Gastrocnemius medialis (tissue), 4 donors: ENCODE results near the gene KBTBD7. TPM values are rescaled to one million over a fixed set of nuclear protein-coding genes. Genes with fewer than 3 reads are reported as not detected.
A peak's percentile ranks its signal among the peaks of the same experiment; 100 is the strongest.

Experiments
- ATAC-seq, 2 donors: fragments of 150-250 bp; one replicate each; pipeline ENCODE4 v1.9.1; 2016
- DNase-seq, 2 donors: peaks; one replicate each; pipeline ENCODE4 v3.0.0-alpha.2; 2019
- H3K27ac ChIP-seq, 4 donors: fragments of 200-600 bp; sonication (generic); 1 replicate in 1 of 4; 2 replicates in 3 of 4; pipeline ENCODE4 v1.5.1; 2016 to 2018; ENCODE audit warnings: mild to moderate bottlenecking in 2 of 4, moderate library complexity in 1 of 4
- H3K27me3 ChIP-seq, 3 donors: fragments of 200-600 bp; sonication (generic) in 2 of 3; 1 replicate in 1 of 3; 2 replicates in 2 of 3; pipeline versions ENCODE4 v1.5.1 to v1.6.0; 2016 to 2019; ENCODE audit warnings: mild to moderate bottlenecking in 1 of 3, moderate library complexity in 1 of 3
- H3K36me3 ChIP-seq, 2 donors: fragments of 200-600 bp; sonication (generic) in 1 of 2; one replicate each; pipeline ENCODE4 v1.5.1; 2017 to 2018
- H3K4me1 ChIP-seq, 2 donors: fragments of 200-600 bp; sonication (generic) in 1 of 2; one replicate each; pipeline ENCODE4 v1.5.1; 2016 to 2017; ENCODE audit warnings: mild to moderate bottlenecking in 2 of 2
- H3K4me3 ChIP-seq, 4 donors: fragments of 200-600 bp; sonication (generic) in 3 of 4; 1 replicate in 1 of 4; 2 replicates in 3 of 4; pipeline ENCODE4 v1.5.1; 2016 to 2019; ENCODE audit warnings: mild to moderate bottlenecking in 2 of 4
- H3K9me3 ChIP-seq, 3 donors: fragments of 200-600 bp; sonication (generic) in 2 of 3; 1 replicate in 1 of 3; 2 replicates in 2 of 3; pipeline ENCODE4 v1.5.1; 2016 to 2019
- POLR2A ChIP-seq, 2 donors: fragments of 450-650 bp; IDR thresholded peaks; one replicate each; pipeline ENCODE4 v1.6.1; 2017; ENCODE audit warnings: antibody characterized with exemption in 2 of 2, mild to moderate bottlenecking in 2 of 2, moderate library complexity in 2 of 2
- in situ Hi-C, 4 donors: fragments of 200-750 bp; cut with MboI; loops; one replicate each; pipeline versions ENCODE4 v1.15.0 to v1.8.0; 2017; ENCODE audit warnings: low sequenced_read_pairs in 4 of 4
- intact Hi-C: fragments of 100-400 bp; cut with DNase I; formaldehyde crosslinking; loops from one replicate; pipeline ENCODE4 v1.15.1; 2023; ENCODE audit warnings: low total_unique reads
- total RNA-seq, 4 donors: library from RNA; depleted of rRNA; stranded (reverse); fragments of >200 nt; gene quantifications; one replicate each; pipeline versions ENCODE4 v1.1.0 to v1.2.3, GENCODE V29; 2016
- TF ChIP-seq, protein P1 (sequence below), 5 experiments: fragments of 450-650 bp in 3 of 5; fragments of 200-600 bp in 2 of 5; sonication (generic) in 2 of 5; IDR thresholded peaks in 4 of 5; conservative IDR thresholded peaks in 1 of 5; 1 replicate in 4 of 5; 2 replicates in 1 of 5; pipeline ENCODE4 v1.5.1; 2016 to 2019; ENCODE audit warnings: antibody characterized with exemption in 5 of 5, mild to moderate bottlenecking in 3 of 5, moderate library complexity in 3 of 5

Gene KBTBD7
- total RNA-seq, 4 donors from 2014 or later = 2.3 to 5.6 (median 5.3) TPM

GRCh38 chr13:41222259-41222852 lies 28.0 kb upstream of the KBTBD7 start:
- peak; percentile 50 to 91 for ATAC-seq
- H3K4me3 ChIP-seq = no peak overlapping the region
- H3K9me3 ChIP-seq = no peaks in the 10 kb centered on the region
- no peaks in the 10 kb centered on the region for H3K4me1 ChIP-seq
- H3K36me3 ChIP-seq = no peaks in the 10 kb centered on the region
- TF ChIP-seq, protein P1, sequence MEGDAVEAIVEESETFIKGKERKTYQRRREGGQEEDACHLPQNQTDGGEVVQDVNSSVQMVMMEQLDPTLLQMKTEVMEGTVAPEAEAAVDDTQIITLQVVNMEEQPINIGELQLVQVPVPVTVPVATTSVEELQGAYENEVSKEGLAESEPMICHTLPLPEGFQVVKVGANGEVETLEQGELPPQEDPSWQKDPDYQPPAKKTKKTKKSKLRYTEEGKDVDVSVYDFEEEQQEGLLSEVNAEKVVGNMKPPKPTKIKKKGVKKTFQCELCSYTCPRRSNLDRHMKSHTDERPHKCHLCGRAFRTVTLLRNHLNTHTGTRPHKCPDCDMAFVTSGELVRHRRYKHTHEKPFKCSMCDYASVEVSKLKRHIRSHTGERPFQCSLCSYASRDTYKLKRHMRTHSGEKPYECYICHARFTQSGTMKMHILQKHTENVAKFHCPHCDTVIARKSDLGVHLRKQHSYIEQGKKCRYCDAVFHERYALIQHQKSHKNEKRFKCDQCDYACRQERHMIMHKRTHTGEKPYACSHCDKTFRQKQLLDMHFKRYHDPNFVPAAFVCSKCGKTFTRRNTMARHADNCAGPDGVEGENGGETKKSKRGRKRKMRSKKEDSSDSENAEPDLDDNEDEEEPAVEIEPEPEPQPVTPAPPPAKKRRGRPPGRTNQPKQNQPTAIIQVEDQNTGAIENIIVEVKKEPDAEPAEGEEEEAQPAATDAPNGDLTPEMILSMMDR (IDR thresholded peaks at IDR 0.05 in 4 of 5, conservative IDR thresholded peaks at IDR 0.05 in 1 of 5) = peak; percentile 53 to 82 (median 71)
- no peak for TF ChIP-seq POLR2A (IDR thresholded peaks at IDR 0.05)
- H3K27ac ChIP-seq = no peak overlapping the region
- in situ Hi-C loops (loop anchor here in 1 of 4 donors (10.0 kb wide), 1 partner anchor 148 kb away; no protein-coding TSS in a partner anchor), intact Hi-C loops (no loop called here)
- H3K27me3 ChIP-seq = no peaks in the 10 kb centered on the region
- DNase-seq = peak; percentile 18 to 37

GRCh38 chr13:41220401-41220800 lies 26.0 kb upstream of the KBTBD7 start:
- no peak for TF ChIP-seq POLR2A (IDR thresholded peaks at IDR 0.05)
- TF ChIP-seq, protein P1 (IDR thresholded peaks at IDR 0.05 in 4 of 5, conservative IDR thresholded peaks at IDR 0.05 in 1 of 5) = no peak
- DNase-seq (no peak), ATAC-seq (no peak)
- H3K9me3 ChIP-seq = no peaks in the 10 kb centered on the region
- intact Hi-C loops = no loop called here
- in situ Hi-C loops = loop anchor here in 1 of 4 donors (10.0 kb wide), 1 partner anchor 146 kb away; no protein-coding TSS in a partner anchor
- H3K4me3 ChIP-seq = no peak overlapping the region
- H3K36me3 ChIP-seq = no peaks in the 10 kb centered on the region
- no peak overlapping the region for H3K27ac ChIP-seq
- H3K27me3 ChIP-seq = no peaks in the 10 kb centered on the region
- no peaks in the 10 kb centered on the region for H3K4me1 ChIP-seq

DNA sequence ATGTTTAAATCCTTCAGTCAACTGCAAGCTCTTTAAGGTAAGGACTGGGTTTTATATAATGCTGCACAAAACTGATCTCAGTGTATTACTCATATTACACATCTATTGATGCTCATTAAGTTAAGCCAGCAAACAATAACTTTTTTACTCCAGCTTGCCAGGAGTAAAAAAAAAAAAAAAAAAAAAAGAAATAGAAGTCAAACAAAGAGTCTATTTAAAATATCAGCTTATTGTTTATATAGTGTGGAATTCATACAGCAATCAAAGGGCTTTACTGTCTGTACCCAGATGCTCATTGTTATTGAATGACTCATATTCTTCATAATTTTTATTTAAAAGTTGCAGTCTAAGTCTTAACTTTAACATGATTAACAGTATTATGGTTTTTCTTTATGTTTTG lies 21.8 kb upstream of the KBTBD7 start:
- Histone ChIP-seq H3K4me1 (no peaks in the 10 kb centered on the region), H3K27ac (no peak overlapping the region), H3K4me3 (no peak overlapping the region), H3K9me3 (no peaks in the 10 kb centered on the region), H3K27me3 (no peaks in the 10 kb centered on the region), H3K36me3 (no peaks in the 10 kb centered on the region)
- DNase-seq (no peak), ATAC-seq (no peak)
- intact Hi-C loops = no loop called here
- no peak for TF ChIP-seq POLR2A (IDR thresholded peaks at IDR 0.05)
- TF ChIP-seq, protein P1 (IDR thresholded peaks at IDR 0.05 in 4 of 5, conservative IDR thresholded peaks at IDR 0.05 in 1 of 5) = no peak
- in situ Hi-C loops = loop anchor here in 2 of 4 donors (5.0 to 10.0 kb wide), 2 partner anchors 131 to 139 kb away; no protein-coding TSS in a partner anchor

DNA sequence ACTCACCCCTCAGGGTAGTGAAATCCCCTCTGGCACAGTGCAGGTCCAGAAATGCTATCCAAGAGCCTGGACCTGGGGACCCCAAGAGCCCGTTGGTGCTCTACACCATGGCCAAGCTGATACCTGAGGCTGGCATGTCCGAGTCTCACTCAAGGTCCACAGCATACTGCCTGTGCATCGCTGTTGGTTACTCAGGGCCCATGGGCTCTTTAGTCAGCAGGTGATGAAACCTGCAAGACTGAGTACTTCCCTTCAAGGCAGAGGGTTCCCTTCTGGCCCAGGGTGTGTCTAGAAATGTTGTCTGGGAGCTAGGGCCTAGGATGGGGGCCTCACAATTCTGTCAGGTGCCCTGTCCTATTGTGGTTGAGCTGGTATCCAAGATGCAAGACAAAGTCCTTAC lies 19.6 kb upstream of the KBTBD7 start:
- H3K4me3 ChIP-seq = no peak overlapping the region
- TF ChIP-seq POLR2A (IDR thresholded peaks at IDR 0.05) = no peak
- TF ChIP-seq, protein P1 (IDR thresholded peaks at IDR 0.05 in 4 of 5, conservative IDR thresholded peaks at IDR 0.05 in 1 of 5) = no peak
- intact Hi-C loops = no loop called here
- H3K27ac ChIP-seq = no peak overlapping the region
- no peaks in the 10 kb centered on the region for H3K9me3 ChIP-seq
- ATAC-seq (no peak), DNase-seq (no peak)
- H3K27me3 ChIP-seq = no peaks in the 10 kb centered on the region
- no peaks in the 10 kb centered on the region for H3K4me1 ChIP-seq
- H3K36me3 ChIP-seq = no peaks in the 10 kb centered on the region
- in situ Hi-C loops = loop anchor here in 1 of 4 donors (10.0 kb wide), 1 partner anchor 129 kb away; no protein-coding TSS in a partner anchor
